HG02970 (cell line): ENCODE measurements around the gene NPIPB12.
A peak's percentile ranks its signal among the peaks of the same experiment; 100 is the strongest.
"Not testable (repeated sequence)": the region's sequence is repeated elsewhere in the genome, so short reads cannot be mapped to it uniquely, and the experiment has no call there.

Experiments
- ATAC-seq: cut with Tn5 transposase; IDR thresholded peaks from one replicate; pipeline ENCODE4 v1.9.1; 2021; ENCODE audit warnings: mild to moderate bottlenecking, moderate library complexity, moderate number of reproducible peaks; ENCODE audit not compliant: unreplicated experiment, low FRiP score

Gene NPIPB12

GRCh38 chr16:29506308-29506707 is at the start of gene NPIPB12:
Gene NPIPB12 (minus strand): TSS chr16:29506408.
- not testable (repeated sequence) for ATAC-seq

- ATAC-seq, result not testable (repeated sequence)
These were observed 15.3 kb upstream of the NPIPB12 start for GRCh38 chr16:29521520-29521919.

GRCh38 chr16:29482276-29482675 is 23.9 kb downstream of the NPIPB12 start:
- ATAC-seq, result not testable (repeated sequence)

DNA sequence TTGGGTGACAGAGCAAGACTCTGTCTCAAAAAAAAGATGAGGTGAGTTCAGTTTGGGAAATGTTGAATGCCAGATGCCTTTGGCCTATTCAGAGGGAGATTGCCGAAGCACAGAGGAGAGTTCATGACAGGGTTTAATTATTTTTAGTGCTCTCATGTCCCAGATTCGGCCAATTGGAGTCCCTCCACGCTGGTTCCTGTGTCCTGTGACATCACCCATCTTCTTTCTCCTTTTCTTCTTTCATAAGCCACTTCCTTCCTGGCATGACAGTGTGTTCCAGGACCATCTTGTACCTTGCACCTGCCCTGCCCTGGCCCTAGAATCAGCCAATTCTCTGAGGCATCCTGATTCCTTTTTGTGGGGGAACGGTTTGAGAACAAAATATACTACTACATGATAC is 34.1 kb downstream of the NPIPB12 start:
- ATAC-seq, result not testable (repeated sequence)

DNA sequence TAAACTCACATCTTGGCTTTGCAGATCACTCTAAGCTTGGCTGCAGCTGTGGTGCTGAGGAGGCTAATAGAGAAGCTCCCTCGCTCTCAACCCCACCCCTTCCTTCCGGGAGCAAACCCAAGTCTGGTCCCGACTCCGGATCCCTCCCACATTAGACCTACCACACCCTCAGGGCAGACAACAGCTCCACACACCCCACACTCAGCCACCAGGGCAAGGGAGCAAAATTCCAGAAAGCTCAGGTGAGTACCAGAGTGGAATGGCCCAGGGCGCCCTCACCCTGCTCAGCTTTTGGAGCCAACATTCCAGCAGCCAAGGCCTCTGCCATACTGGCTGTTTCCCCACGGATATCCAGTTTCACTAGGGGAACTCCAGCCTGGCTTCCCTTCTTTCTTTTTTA is 36.5 kb downstream of the NPIPB12 start:
- not testable (repeated sequence) for ATAC-seq

DNA sequence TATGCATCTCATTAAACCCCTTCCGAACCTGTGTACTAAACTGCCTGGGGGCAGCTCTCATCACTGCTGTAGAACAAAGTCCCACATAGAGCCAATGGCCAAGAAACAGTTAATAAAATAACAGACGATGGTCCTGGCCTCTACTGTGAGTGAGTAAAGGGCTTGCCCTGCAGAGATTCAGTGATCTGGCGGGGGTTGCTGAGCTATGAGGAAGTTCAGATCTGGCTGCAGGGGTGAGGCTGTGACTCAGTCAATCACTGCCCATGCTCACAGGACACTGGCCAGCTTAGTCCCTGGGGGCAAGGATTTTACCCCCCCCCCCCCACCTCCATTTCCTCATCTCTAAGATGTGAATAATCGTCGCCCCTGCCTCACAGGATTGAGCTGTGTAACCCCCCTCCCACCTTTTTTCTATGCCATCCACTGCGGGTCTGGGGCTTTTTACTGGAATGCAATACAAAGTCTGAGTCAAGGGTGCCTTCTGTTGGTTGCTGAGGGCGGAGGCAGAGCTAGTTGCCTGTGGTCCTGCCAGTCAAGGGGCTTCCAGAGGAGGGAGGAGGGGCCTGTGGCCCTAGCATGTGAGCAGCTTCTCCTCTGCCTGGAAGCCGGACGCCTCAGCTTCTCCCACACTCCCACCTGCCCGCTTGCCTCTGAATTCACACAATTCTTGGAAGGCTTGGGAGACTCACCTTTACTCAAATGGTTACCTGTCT is 38.4 kb downstream of the NPIPB12 start:
- ATAC-seq, result not testable (repeated sequence)

DNA sequence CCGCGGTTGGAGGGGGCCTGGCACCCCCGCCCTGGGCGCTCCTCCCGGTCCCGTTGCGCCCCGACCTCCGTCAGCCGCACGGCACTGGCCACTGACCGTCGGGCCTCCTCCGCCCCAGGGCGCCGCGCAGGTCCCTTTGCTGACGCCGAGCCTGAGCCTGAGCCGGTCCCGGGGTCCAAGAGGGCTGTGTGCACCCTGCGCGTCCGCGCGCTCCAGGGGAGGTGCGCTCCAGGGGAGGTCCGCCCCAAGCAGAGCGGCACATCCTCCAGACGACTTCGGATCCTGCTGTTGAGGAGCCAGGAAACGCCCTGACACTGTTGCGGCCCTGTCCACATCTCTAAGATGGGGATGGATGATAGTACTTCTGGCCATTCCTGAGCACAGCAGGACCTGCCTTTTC is 39.3 kb downstream of the NPIPB12 start:
- ATAC-seq, result not testable (repeated sequence)

- ATAC-seq, result not testable (repeated sequence)
These were observed 40.0 kb downstream of the NPIPB12 start for GRCh38 chr16:29465985-29466824.

GRCh38 chr16:29460647-29461030 is 45.6 kb downstream of the NPIPB12 start:
- ATAC-seq, result not testable (repeated sequence)

DNA sequence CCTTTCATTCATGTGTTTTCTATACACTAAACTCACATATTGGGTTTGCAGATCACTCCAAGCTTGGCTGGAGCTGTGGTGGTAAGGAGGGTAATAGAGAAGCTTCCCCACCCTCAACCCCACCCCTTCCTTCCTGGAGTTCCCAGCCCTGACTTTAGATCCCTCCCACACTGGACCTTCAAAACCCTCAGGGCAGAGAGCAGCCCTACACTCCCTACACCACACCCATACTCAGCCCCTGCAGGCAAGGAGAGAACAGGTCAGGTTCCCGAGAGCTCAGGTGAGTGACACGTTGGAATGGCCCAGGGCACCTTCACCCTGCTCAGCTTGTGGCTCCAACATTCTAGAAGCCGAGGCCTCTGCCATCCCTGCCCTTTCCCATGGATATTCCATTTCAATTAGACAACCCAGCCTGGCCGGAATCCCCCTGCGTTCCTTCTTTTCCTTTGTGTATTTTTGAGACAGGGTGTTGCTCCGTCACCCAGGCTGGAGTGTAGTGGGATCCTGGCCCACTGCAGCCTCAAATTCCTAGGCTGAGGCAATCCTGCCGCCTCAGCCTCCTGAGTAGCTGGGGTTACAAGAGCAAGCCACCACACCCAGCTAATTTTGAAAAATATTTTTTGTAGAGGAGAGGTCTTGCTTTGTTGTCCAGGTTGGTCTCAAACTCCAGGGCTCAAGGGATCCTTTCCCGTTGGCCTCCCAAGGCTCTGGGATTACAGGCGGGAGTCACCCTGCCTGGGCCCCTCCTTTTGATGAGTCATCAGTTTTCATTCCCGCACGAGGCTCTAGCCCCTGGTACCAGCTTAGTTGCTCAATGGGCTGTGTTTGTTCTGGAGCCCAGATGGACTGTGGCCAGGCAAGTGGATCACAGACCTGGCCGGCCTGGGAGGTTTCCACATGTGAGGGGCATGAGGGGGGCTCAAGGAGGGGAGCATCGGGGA is 46.2 kb downstream of the NPIPB12 start, which contains the start of gene SULT1A4:
TSS of gene SULT1A4 (plus strand) at position 208 of the 941 bp plus-strand sequence. CDS start 1,473 bp downstream, outside the sequence.
- ATAC-seq, result not testable (repeated sequence)

- ATAC-seq, result not testable (repeated sequence)
These were observed 48.5 kb downstream of the NPIPB12 start for GRCh38 chr16:29457660-29458059.

DNA sequence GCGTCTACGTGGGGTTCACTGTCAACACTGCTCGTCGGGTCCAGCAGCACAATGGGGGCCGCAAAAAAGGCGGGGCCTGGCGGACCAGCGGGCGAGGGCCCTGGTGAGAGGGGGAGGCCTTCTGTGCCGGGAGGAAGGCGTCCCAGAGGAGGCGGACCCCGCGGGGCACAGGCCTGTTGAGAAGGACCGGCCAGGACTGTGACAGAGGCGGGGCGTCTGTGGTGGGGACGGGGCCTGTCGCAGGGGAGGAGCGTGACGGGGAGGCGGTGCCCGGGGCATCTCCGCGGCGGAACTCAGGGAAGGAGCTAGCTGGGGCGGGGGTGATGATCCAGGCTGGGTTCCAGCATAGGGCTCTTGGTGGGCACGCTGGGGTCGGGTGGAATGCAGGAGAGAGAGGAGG is 51.4 kb downstream of the NPIPB12 start:
- peak; percentile 43 for ATAC-seq

GRCh38 chr16:29454269-29454668 is 51.9 kb downstream of the NPIPB12 start, which contains the start of the genes BOLA2 and SLX1B:
Gene BOLA2 (minus strand): TSS chr16:29454351. CDS start chr16:29454253, 98 bp downstream.
Gene SLX1B (plus strand): TSS chr16:29454533.
- peak; percentile 83 for ATAC-seq

DNA sequence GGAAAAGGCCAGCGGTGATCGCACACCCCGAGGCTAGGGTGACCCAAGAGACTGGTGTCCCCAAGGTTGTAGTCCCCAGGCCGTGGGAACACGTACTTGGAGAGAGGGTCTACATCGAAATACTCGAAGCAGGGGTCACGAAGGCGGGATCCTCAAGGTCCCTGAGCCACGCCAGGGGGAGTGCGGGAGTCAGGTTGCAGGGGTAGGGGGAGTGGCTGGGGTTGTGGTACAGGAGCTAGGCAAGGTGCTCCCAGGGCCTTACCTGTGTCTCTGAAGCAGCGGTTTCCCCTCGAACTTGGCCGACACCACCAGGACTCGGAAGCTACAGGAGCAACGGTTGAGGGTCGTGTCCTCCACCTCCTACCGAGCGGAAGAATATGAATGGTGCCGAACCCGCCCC is 52.5 kb downstream of the NPIPB12 start:
- ATAC-seq, result peak; percentile 15
